ENCODE data around the gene PTPRM.

The PTPRM gene

GRCh38 chr18:7980656-7981055 lies 413.5 kb downstream of the PTPRM start:
- DNase-seq (ENCODE audit: low spot score in 2 of 2) = no peak
- Histone ChIP-seq H3K36me3 (replicated peaks) (no peaks in the 10 kb centered on the region), H3K27me3 (ENCODE audit: low read depth) (no peaks in the 10 kb centered on the region), H3K4me1 (no peaks in the 10 kb centered on the region), H3K4me3 (no peak overlapping the region), H3K9me3 (no peaks in the 10 kb centered on the region)
- in situ Hi-C loops (cut with MboI; ENCODE audit: low sequenced_read_pairs) = no loop called here

GRCh38 chr18:7982216-7982615 lies 415.1 kb downstream of the PTPRM start:
- in situ Hi-C loops (cut with MboI; ENCODE audit: low sequenced_read_pairs) = no loop called here
- no peak for DNase-seq (ENCODE audit: low spot score in 2 of 2)
- Histone ChIP-seq H3K4me3 (no peak overlapping the region), H3K36me3 (replicated peaks) (no peaks in the 10 kb centered on the region), H3K27me3 (ENCODE audit: low read depth) (no peaks in the 10 kb centered on the region), H3K9me3 (no peaks in the 10 kb centered on the region), H3K4me1 (no peaks in the 10 kb centered on the region)

- Histone ChIP-seq H3K36me3 (replicated peaks) (no peaks in the 10 kb centered on the region), H3K4me1 (no peaks in the 10 kb centered on the region), H3K4me3 (no peak overlapping the region), H3K27me3 (ENCODE audit: low read depth) (no peaks in the 10 kb centered on the region), H3K9me3 (no peaks in the 10 kb centered on the region)
- DNase-seq (ENCODE audit: low spot score in 2 of 2) = no peak
- in situ Hi-C loops (cut with MboI; ENCODE audit: low sequenced_read_pairs) = no loop called here
These were observed 420.3 kb downstream of the PTPRM start for GRCh38 chr18:7987284-7987976.

DNA sequence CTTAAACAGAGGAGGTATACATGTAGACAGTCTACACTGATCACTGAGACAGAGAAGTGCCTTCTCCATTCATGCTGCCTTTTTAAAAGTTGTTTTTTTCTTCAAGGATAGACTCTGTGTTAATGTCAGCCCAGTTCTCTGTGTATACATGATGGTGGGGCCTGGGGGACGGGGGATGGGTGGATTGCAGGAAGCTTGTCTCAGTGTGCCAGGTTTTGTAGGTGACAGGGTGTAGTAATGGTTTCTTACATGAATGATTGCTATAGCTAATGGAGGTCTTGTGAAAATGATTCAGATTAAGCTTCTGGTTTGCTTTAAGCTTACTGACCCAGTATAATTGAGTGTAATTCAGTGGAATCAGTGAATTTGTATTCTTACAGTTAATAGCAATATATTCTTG lies 423.6 kb downstream of the PTPRM start:
- Histone ChIP-seq H3K4me1 (no peaks in the 10 kb centered on the region), H3K4me3 (no peak overlapping the region), H3K36me3 (replicated peaks) (no peaks in the 10 kb centered on the region), H3K9me3 (no peaks in the 10 kb centered on the region), H3K27me3 (ENCODE audit: low read depth) (no peaks in the 10 kb centered on the region)
- in situ Hi-C loops (cut with MboI; ENCODE audit: low sequenced_read_pairs) = no loop called here
- DNase-seq (ENCODE audit: low spot score in 2 of 2) = no peak

- Histone ChIP-seq H3K36me3 (replicated peaks) (no peaks in the 10 kb centered on the region), H3K4me1 (no peaks in the 10 kb centered on the region), H3K9me3 (no peaks in the 10 kb centered on the region), H3K27me3 (ENCODE audit: low read depth) (no peaks in the 10 kb centered on the region), H3K4me3 (no peak overlapping the region)
- no peak for DNase-seq (ENCODE audit: low spot score in 2 of 2)
- in situ Hi-C loops (cut with MboI; ENCODE audit: low sequenced_read_pairs) = no loop called here
These were observed 434.7 kb downstream of the PTPRM start for GRCh38 chr18:8001711-8002301.

- Histone ChIP-seq H3K27me3 (ENCODE audit: low read depth) (no peaks in the 10 kb centered on the region), H3K4me3 (no peak overlapping the region), H3K36me3 (replicated peaks) (no peaks in the 10 kb centered on the region), H3K9me3 (no peaks in the 10 kb centered on the region), H3K4me1 (no peaks in the 10 kb centered on the region)
- in situ Hi-C loops (cut with MboI; ENCODE audit: low sequenced_read_pairs) = no loop called here
- DNase-seq (ENCODE audit: low spot score in 2 of 2) = no peak
These were observed 437.0 kb downstream of the PTPRM start for GRCh38 chr18:8003878-8004675.

DNA sequence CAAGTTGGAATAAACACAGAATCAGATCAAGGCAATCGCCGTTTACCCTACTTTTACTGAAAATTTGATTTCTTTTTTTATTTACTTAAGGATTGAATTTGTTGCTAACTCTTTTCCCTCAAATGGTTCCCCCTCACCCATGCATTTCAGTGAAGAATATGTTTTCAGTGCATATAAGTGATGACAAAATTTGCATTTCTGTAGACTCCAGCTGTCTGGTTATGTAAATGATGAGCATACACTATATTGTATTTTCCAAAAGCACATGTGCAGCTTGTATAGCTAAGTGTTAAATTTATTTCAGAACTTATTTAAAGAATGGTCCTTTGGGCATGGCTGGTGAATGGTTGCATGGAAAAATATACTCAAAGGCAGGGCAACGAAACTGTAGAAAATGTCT lies 437.7 kb downstream of the PTPRM start:
- Histone ChIP-seq H3K4me3 (no peak overlapping the region), H3K9me3 (no peaks in the 10 kb centered on the region), H3K27me3 (ENCODE audit: low read depth) (no peaks in the 10 kb centered on the region), H3K4me1 (no peaks in the 10 kb centered on the region), H3K36me3 (replicated peaks) (no peaks in the 10 kb centered on the region)
- no peak for DNase-seq (ENCODE audit: low spot score in 2 of 2)
- in situ Hi-C loops (cut with MboI; ENCODE audit: low sequenced_read_pairs) = no loop called here

GRCh38 chr18:8005870-8006569 lies 438.9 kb downstream of the PTPRM start:
- H3K4me3 ChIP-seq = no peak overlapping the region
- in situ Hi-C loops (cut with MboI; ENCODE audit: low sequenced_read_pairs) = no loop called here

DNA sequence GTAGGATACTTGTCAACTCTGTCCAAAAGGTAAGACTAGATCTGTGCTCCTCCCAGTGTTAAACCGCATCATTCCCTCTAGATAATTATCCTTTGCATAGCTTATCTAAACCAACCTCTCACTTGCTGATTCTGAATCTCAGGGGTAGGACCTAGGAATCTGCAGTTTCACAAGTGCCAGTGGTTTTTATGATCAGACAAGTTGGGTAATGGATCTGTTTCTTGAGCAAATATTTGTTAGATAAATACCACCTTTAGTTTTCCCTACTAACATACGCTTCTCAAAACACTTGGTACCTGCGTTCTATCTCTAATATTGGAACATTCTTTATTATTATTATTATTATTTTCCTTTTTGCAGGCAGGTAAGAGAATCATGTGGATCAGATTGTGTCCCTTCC lies 439.9 kb downstream of the PTPRM start:
- H3K36me3 ChIP-seq (replicated peaks) = no peaks in the 10 kb centered on the region
- H3K4me3 ChIP-seq = no peak overlapping the region
- in situ Hi-C loops (cut with MboI; ENCODE audit: low sequenced_read_pairs) = no loop called here
- no peaks in the 10 kb centered on the region for H3K4me1 ChIP-seq
- DNase-seq (ENCODE audit: low spot score in 2 of 2) = no peak
- no peaks in the 10 kb centered on the region; the same call in 1 of the 2 replicates for H3K9me3 ChIP-seq
- H3K27me3 ChIP-seq (ENCODE audit: low read depth) = no peaks in the 10 kb centered on the region

More at GRCh38 chr18:8005870-8006569, 438.9 kb downstream of the PTPRM start:
- H3K36me3 ChIP-seq (replicated peaks) = no peaks in the 10 kb centered on the region
- no peak for DNase-seq (ENCODE audit: low spot score in 2 of 2)
- H3K27me3 ChIP-seq (ENCODE audit: low read depth) = no peaks in the 10 kb centered on the region
- no peaks in the 10 kb centered on the region; the same call in 1 of the 2 replicates for H3K9me3 ChIP-seq
- no peaks in the 10 kb centered on the region for H3K4me1 ChIP-seq

GRCh38 chr18:8008033-8008432 lies 440.9 kb downstream of the PTPRM start:
- no peak for DNase-seq (ENCODE audit: low spot score in 2 of 2)
- in situ Hi-C loops (cut with MboI; ENCODE audit: low sequenced_read_pairs) = no loop called here

DNA sequence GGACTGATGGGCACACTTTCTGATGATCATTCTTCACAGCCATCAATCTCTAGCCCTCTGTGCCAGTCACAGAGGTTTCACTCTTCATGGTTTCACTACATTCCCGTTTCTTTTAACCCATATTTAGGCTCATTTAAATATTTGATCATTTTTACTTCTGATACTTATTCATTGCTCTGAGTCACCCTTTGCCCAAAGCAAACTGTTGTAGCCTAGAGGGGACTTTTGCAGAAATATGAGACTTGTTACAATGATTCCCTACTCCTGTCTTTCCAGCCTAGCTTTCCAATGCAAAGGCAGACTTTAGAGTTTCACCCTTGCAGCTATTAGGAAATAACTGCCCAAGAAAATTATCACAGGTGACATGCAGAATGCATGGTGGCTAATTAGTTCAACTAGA lies 444.2 kb downstream of the PTPRM start:
- in situ Hi-C loops (cut with MboI; ENCODE audit: low sequenced_read_pairs) = no loop called here
- H3K27me3 ChIP-seq (ENCODE audit: low read depth) = no peaks in the 10 kb centered on the region
- no peaks in the 10 kb centered on the region; the same call in 1 of the 2 replicates for H3K9me3 ChIP-seq
- DNase-seq (ENCODE audit: low spot score in 2 of 2) = no peak
- H3K4me1 ChIP-seq = no peaks in the 10 kb centered on the region
- no peaks in the 10 kb centered on the region for H3K36me3 ChIP-seq (replicated peaks)
- no peak overlapping the region for H3K4me3 ChIP-seq

More at GRCh38 chr18:8008033-8008432, 440.9 kb downstream of the PTPRM start:
- Histone ChIP-seq H3K4me3 (no peak overlapping the region), H3K4me1 (no peaks in the 10 kb centered on the region), H3K9me3 (no peaks in the 10 kb centered on the region; the same call in 1 of the 2 replicates), H3K36me3 (replicated peaks) (no peaks in the 10 kb centered on the region), H3K27me3 (ENCODE audit: low read depth) (no peaks in the 10 kb centered on the region)

- Histone ChIP-seq H3K4me3 (no peak overlapping the region), H3K4me1 (no peaks in the 10 kb centered on the region), H3K9me3 (no peaks in the 10 kb centered on the region; the same call in 1 of the 2 replicates), H3K27me3 (ENCODE audit: low read depth) (no peaks in the 10 kb centered on the region), H3K36me3 (replicated peaks) (no peaks in the 10 kb centered on the region)
- in situ Hi-C loops (cut with MboI; ENCODE audit: low sequenced_read_pairs) = no loop called here
- no peak for DNase-seq (ENCODE audit: low spot score in 2 of 2)
These were observed 444.8 kb downstream of the PTPRM start for GRCh38 chr18:8011906-8012305.

DNA sequence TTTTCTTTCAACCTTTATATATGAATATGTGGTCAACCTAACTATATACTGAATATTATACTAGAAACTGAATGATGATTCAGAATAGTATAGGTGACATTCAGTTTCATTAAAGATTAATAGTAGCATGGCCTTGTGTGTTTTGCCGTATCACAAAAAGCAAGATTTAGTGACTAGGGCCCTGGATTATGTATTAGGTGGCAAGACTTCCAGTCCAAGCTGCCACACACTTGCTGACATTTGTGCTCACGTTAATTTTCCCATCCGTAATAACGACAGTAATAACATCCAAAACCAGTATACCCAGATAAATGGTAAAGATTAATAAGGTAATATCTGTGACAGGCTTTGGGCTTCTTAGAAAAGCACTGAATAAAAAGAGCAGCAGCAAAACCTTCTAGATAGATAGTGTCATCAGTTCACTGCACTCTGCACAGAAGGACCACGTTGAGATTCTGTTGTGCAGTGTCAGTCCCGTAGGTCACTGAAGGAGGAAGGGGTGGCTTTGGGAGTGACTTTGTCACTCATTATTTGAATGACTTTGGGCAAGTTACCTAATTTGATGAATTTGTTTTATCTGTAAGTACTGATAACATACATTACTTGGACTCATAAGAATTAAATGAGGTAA lies 451.7 kb downstream of the PTPRM start:
- no peaks in the 10 kb centered on the region for H3K27me3 ChIP-seq (ENCODE audit: low read depth)
- in situ Hi-C loops (cut with MboI; ENCODE audit: low sequenced_read_pairs) = no loop called here
- no peaks in the 10 kb centered on the region for H3K4me1 ChIP-seq
- DNase-seq (ENCODE audit: low spot score in 2 of 2) = no peak
- no peak overlapping the region for H3K4me3 ChIP-seq
- no peaks in the 10 kb centered on the region for H3K9me3 ChIP-seq
- H3K36me3 ChIP-seq (replicated peaks) = no peaks in the 10 kb centered on the region

Data from HAP-1 (cell line).